Duodenal mucosa (tissue), 2 donors: ENCODE results near the gene CPHXL.

Experiments used
- H3K27ac ChIP-seq: one replicate; pipeline ENCODE4 v1.7.0; 2013; ENCODE audit warnings: low read depth, low read length
- H3K27me3 ChIP-seq, 2 donors: one replicate each; pipeline ENCODE4 v1.7.0; 2013; ENCODE audit warnings: low read length in 2 of 2, control low read depth in 1 of 2; ENCODE audit not compliant: insufficient read depth in 2 of 2, control insufficient read depth in 1 of 2
- H3K36me3 ChIP-seq, 2 donors: one replicate each; pipeline ENCODE4 v1.7.0; 2013; ENCODE audit warnings: low read length in 2 of 2, control low read depth in 1 of 2; ENCODE audit not compliant: insufficient read depth in 2 of 2, control insufficient read depth in 1 of 2
- H3K4me1 ChIP-seq, 2 donors: one replicate each; pipeline ENCODE4 v1.7.0; 2013; ENCODE audit warnings: low read length in 2 of 2, control low read depth in 1 of 2; ENCODE audit not compliant: insufficient read depth in 2 of 2, control insufficient read depth in 1 of 2
- H3K4me3 ChIP-seq, 2 donors: one replicate each; pipeline ENCODE4 v1.7.0; 2013; ENCODE audit warnings: low read length in 2 of 2, low read depth in 1 of 2
- H3K9ac ChIP-seq, 2 donors: one replicate each; pipeline ENCODE4 v1.7.0; 2013; ENCODE audit warnings: low read length in 2 of 2, low read depth in 1 of 2
- H3K9me3 ChIP-seq, 2 donors: one replicate each; pipeline ENCODE4 v1.7.0; 2013; ENCODE audit warnings: low read length in 2 of 2, control low read depth in 1 of 2; ENCODE audit not compliant: control insufficient read depth in 1 of 2

Gene CPHXL

DNA sequence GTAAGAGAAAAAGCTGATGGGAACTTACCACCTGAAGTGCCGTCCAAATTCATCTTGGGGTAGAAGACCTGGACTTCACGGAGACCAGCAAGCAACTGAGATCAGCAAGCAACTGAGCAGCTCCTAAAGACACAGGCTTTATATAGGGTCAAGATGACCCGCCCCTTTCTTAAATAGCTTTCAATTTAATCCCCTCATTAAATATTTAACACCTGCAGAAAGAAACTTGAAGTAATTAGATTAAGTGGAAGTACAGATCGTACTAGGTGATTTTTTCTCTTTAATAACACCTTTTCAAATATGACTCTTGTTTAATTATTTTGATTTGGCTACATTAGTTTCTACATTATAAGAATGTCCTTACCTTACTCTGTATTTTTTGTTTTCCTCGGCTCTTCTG lies at the start of gene CPHXL:
Gene CPHXL (minus strand): TSS at position 101 of the 400 bp plus-strand sequence. CDS start 48 bp downstream, at position 53.
- peak within 1 kb of the TSS in 1 of 2 donors; percentile 21 for H3K4me3 ChIP-seq
- H3K27me3 ChIP-seq = no peaks in the 10 kb centered on the region
- no peaks in the 10 kb centered on the region for H3K36me3 ChIP-seq
- H3K9ac ChIP-seq = no peak within 1 kb of the TSS
- no peak within 1 kb of the TSS for H3K27ac ChIP-seq
- H3K4me1 ChIP-seq = peaks cover 8 to 11% of the 10 kb centered on the region in 2 donors
- no peaks in the 10 kb centered on the region for H3K9me3 ChIP-seq

DNA sequence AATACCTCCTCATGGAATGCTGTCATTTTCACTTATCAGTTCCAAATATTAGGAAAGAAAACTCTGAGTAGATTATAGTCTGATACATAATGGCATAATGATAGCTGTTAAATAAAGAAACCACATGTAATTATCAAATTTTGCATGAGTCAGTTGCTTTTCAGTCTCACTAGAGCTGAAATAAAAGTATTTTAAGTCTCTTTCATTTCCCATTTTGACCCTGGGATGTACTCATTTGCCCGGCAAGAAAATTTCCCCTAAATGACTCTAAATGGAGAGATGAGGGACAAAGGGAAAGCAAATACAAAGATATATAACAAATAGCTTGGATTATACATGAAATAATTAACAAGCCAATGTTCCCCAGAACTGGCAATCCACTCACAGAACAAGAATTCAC lies 47.9 kb upstream of the CPHXL start:
- no peaks in the 10 kb centered on the region for H3K4me1 ChIP-seq
- no peak overlapping the region for H3K27ac ChIP-seq
- no peaks in the 10 kb centered on the region for H3K36me3 ChIP-seq

DNA sequence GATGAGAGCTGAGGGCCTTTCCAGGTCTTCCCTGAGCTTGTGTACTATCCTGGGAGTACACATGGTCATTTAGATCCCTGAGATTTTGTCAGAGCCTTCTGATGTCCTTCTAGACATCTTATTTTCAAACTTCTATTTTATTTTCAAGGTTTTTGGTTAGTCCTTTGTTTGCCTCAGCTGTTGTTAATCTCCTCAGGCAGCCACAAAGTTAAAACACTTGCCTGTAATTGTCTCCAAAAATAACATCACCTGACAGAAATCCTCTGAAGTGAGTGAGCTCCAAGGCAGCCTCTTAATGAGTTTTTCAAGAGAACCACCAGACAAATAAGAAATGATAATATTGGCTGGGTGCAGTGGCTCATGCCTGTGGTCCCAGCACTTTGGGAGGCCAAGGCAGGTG lies 43.8 kb upstream of the CPHXL start:
- Histone ChIP-seq H3K27ac (no peak overlapping the region), H3K9ac (no peak overlapping the region), H3K27me3 (peaks cover 0 to 4% of the 10 kb centered on the region in 2 donors), H3K36me3 (no peaks in the 10 kb centered on the region), H3K4me3 (no peak overlapping the region), H3K4me1 (no peaks in the 10 kb centered on the region), H3K9me3 (no peaks in the 10 kb centered on the region)

More for the DNA sequence above, 47.9 kb upstream of the CPHXL start:
- Histone ChIP-seq H3K9me3 (no peaks in the 10 kb centered on the region), H3K9ac (no peak overlapping the region), H3K4me3 (no peak overlapping the region), H3K27me3 (peaks cover 0 to 7% of the 10 kb centered on the region in 2 donors)

DNA sequence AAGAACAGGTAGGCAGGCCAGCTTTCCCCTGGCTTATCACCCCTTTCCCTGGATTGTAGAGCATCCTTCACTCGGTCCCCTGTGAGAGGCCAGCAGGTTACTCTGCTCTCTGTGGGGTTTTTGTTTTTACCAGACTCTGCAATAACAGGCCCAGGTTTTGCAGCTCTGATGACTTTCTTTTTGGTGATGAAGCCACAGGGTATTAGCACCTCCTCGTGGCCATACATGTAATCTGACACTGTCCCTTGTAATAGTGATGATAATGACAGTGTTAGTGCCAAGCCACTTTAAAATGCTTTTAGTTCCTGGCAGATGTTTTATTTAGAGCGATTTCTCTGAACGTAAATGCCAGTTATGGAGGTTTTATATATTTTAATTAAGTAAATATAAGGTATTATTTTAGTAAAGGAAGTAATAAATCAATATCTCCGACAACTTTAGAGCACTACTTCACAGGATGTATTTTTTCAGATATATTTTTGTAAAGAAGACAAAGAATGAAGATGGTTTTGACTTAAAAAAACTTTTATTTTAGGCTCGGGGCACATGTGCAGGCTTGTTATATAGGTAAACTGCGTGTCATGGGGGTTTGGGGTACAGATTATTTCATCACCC lies 38.0 kb upstream of the CPHXL start:
- H3K36me3 ChIP-seq = no peaks in the 10 kb centered on the region
- no peaks in the 10 kb centered on the region for H3K27me3 ChIP-seq
- H3K4me3 ChIP-seq = no peak overlapping the region
- no peaks in the 10 kb centered on the region for H3K4me1 ChIP-seq
- no peaks in the 10 kb centered on the region for H3K9me3 ChIP-seq
- no peak overlapping the region for H3K9ac ChIP-seq
- no peak overlapping the region for H3K27ac ChIP-seq

DNA sequence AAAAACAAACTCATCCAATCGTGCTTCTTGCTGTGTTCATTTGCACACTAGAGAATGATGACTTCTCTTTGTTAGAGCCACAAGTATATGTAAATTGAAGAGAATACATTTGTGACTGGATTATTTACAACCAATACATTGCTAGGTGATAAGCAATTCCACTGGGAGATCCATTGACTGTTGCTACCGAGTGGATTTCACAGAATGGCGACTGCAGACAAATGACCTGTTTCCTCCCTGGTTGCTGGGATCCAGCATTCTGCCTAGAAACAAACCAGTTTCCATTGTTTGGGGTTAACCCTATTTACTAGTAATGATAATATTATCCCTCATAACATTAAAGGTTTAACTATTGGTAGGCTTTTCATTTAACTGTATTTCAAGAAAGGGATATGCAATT lies 36.9 kb upstream of the CPHXL start:
- Histone ChIP-seq H3K27me3 (no peaks in the 10 kb centered on the region), H3K27ac (no peak overlapping the region), H3K4me1 (no peaks in the 10 kb centered on the region), H3K9ac (no peak overlapping the region), H3K4me3 (no peak overlapping the region), H3K9me3 (no peaks in the 10 kb centered on the region), H3K36me3 (no peaks in the 10 kb centered on the region)

DNA sequence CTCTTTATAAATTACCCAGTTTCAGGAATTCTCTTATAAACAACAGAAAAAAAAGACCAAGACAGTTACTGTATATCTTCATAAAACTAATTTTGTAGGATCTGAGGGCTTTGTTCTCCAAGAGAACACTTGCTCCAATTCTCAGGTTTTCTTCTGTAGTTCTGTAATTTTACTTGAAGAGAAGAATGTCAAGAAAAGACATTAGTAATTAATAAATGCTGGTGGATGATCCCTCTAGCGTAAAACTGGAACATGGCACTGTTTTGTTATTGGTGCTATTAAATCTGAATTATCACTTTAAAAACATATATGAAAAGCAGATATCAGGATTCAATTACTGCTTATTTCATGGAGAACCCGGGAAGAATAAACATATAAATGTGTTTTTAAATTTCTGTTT lies 36.5 kb upstream of the CPHXL start:
- H3K9ac ChIP-seq = no peak overlapping the region
- H3K4me3 ChIP-seq = no peak overlapping the region
- no peaks in the 10 kb centered on the region for H3K9me3 ChIP-seq

DNA sequence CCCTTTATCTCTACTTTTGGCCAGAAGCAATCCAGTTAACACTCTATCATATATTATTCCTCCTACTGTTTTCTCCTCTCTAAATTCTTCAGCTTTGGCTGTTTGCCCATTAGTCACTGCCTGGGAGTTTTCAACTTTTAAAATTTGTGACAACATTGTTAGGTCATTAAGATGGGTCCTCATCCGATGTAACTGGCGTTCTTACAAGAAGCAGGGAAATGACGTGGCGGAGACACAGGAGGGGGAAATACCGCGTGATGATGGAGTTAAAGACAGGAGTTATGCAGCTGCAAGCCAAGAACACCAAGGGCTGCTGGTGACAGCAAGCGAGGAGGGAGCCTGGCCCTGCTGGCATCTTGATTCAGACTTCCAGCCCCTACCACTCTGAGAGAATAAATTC lies 34.8 kb upstream of the CPHXL start:
- Histone ChIP-seq H3K4me3 (no peak overlapping the region), H3K27ac (no peak overlapping the region), H3K9me3 (no peaks in the 10 kb centered on the region), H3K27me3 (no peaks in the 10 kb centered on the region), H3K36me3 (no peaks in the 10 kb centered on the region), H3K4me1 (no peaks in the 10 kb centered on the region), H3K9ac (no peak overlapping the region)

More for the DNA sequence above, 36.5 kb upstream of the CPHXL start:
- H3K27me3 ChIP-seq = no peaks in the 10 kb centered on the region
- no peak overlapping the region for H3K27ac ChIP-seq
- no peaks in the 10 kb centered on the region for H3K36me3 ChIP-seq
- no peaks in the 10 kb centered on the region for H3K4me1 ChIP-seq

DNA sequence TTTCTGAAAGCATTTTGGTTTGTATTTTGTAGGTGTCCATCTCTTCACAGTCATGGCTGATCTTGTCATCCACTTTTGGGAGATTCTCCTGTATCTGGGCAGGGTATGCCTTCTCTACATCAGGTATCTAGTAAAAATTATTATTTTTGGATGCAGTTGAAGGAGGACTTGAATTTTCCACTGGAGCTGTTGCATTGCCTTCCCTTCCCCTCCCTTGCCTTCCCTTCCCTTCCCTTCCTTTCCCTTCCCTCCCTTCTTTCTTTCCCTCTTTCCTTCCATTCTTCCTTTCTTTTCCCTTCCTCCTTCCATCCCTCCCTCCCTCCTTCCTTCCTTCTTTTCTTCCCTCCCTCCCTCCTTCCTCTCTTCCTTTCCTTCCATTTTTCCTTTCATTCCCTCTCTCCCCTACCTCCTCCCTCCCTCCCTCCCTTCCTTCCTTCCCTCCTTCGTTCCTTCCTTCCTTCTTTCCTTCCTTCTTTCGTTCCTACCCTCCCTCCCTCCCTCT lies 33.8 kb upstream of the CPHXL start:
- Histone ChIP-seq H3K27me3 (no peaks in the 10 kb centered on the region), H3K9me3 (no peaks in the 10 kb centered on the region), H3K4me1 (no peaks in the 10 kb centered on the region), H3K27ac (no peak overlapping the region), H3K9ac (no peak overlapping the region), H3K4me3 (no peak overlapping the region), H3K36me3 (no peaks in the 10 kb centered on the region)

DNA sequence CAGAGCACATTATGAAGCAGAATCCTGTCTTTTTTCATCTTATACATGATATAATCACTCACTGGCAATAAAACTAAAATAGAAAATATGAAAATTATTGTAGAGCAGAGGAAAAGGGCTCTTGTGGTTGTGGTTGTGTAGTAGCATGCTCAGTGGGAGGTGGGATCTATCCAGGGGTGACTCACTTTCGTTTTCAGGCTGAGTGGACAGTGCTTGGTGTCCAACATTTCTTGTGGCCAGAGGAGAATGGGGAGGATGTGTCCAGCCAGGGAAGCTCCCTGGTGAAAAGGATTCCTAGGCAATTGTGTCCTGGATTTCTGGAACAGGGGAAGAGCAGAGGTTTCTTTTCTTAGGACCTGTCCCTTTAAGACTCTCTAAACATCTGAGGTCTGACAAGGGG lies 31.9 kb upstream of the CPHXL start:
- H3K4me3 ChIP-seq = no peak overlapping the region
- no peak overlapping the region for H3K9ac ChIP-seq
- no peaks in the 10 kb centered on the region for H3K9me3 ChIP-seq
- no peaks in the 10 kb centered on the region for H3K36me3 ChIP-seq
- no peaks in the 10 kb centered on the region for H3K27me3 ChIP-seq
- peaks cover 11 to 13% of the 10 kb centered on the region in 2 donors for H3K4me1 ChIP-seq
- H3K27ac ChIP-seq = no peak overlapping the region

DNA sequence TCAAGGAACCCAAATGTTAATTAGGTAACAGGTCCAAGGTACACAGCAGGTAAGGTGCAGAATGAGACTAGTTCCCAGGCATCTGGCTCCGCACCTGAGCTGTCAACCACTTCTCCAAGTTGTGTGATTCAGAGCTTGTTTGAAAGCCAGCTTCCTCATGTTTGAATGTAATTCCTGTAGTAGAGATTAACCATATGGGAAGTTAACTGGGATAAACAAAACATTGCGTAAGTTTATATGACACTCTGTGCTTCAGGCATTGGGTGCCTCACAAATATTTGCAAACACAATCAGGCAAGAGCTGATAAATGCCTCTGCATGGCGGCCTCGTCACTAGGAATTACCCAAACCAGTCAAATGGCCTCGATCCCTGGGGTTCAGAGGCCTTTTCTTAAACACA lies 27.9 kb upstream of the CPHXL start:
- Histone ChIP-seq H3K36me3 (no peaks in the 10 kb centered on the region), H3K9ac (no peak overlapping the region), H3K27me3 (peaks cover 0 to 4% of the 10 kb centered on the region in 2 donors), H3K4me1 (peaks cover 19 to 21% of the 10 kb centered on the region in 2 donors), H3K9me3 (no peaks in the 10 kb centered on the region), H3K4me3 (no peak overlapping the region), H3K27ac (no peak overlapping the region)
